GM12878 (cell line): ENCODE results near the gene GLP1R. TPM values are rescaled to one million over a fixed set of nuclear protein-coding genes. Genes with fewer than 3 reads are reported as not detected.

Experiments used
- ATAC-seq: fragments of 200-7000 bp; cut with Tn5 transposase; 3 replicates; pipeline ENCODE4 v1.9.1; 2020; ENCODE audit warnings: mild to moderate bottlenecking, moderate library complexity
- BruUV-seq: library from RNA; stranded (reverse); fragments of 400-500 nt; replicated peaks from 2 replicates; lab custom pipeline; 2021; lab: Mats Ljungman, UMichigan
- CTCF ChIA-PET: fragments of 300-600 bp; sonication (Branson Sonifier 250); formaldehyde crosslinking; extraction: SDS; loops from one replicate; lab custom pipeline; 2021; ENCODE audit warnings: inconsistent platforms; lab: Yijun Ruan, JAX
- POLR2A ChIA-PET: fragments of 350-600 bp; formaldehyde crosslinking; extraction: SDS; loops from one replicate; lab custom pipeline; 2021; ENCODE audit warnings: inconsistent platforms; lab: Charles Lee
- RAD21 ChIA-PET: fragments of 300-600 bp; sonication (Branson Sonifier 250); formaldehyde crosslinking; loops from one replicate; lab custom pipeline; 2023; ENCODE audit warnings: antibody characterized with exemption; ENCODE audit not compliant: unreplicated experiment; lab: Charles Lee
- SMC1A ChIA-PET: fragments of 300-600 bp; sonication (Branson Sonifier 250); formaldehyde crosslinking; loops from one replicate; lab custom pipeline; 2023; ENCODE audit not compliant: unreplicated experiment, uncharacterized antibody; lab: Charles Lee
- DNase-seq: peaks from one replicate; pipeline ENCODE4 v3.0.0-alpha.2; 2011; ENCODE audit warnings: low read depth, low spot score
- FAIRE-seq: peaks from 3 replicates; lab custom pipeline; 2011; peaks lifted over from hg19 to GRCh38; lab: Jason Lieb, UNC
- H2AFZ ChIP-seq: 2 replicates; pipeline ENCODE4 v1.6.0; 2011; ENCODE audit warnings: low read depth, low read length, control low read depth; ENCODE audit not compliant: control insufficient read depth
- H3K27ac ChIP-seq: 2 replicates; pipeline ENCODE4 v1.5.1; 2011; ENCODE audit warnings: control low read depth; ENCODE audit not compliant: control insufficient read depth, insufficient read depth
- H3K27me3 ChIP-seq, 2 experiments: replicated peaks in 1 of 2; 2 replicates each; pipeline versions ENCODE4 v1.6.0 to v1.6.1; 2011; ENCODE audit warnings: low read length in 1 of 2; ENCODE audit not compliant: control insufficient read depth in 2 of 2, insufficient read depth in 2 of 2
- H3K36me3 ChIP-seq, 2 experiments: 2 replicates each; pipeline ENCODE4 v1.5.1; 2011; ENCODE audit warnings: low read length in 1 of 2; ENCODE audit not compliant: control insufficient read depth in 2 of 2, insufficient read depth in 2 of 2
- H3K4me1 ChIP-seq: 2 replicates; pipeline ENCODE4 v1.6.1; 2011; ENCODE audit warnings: mild to moderate bottlenecking, low read length, moderate library complexity, mixed read lengths; ENCODE audit not compliant: control insufficient read depth, insufficient read depth
- H3K4me2 ChIP-seq: 2 replicates; pipeline ENCODE4 v1.6.0; 2011; ENCODE audit warnings: control low read depth; ENCODE audit not compliant: control insufficient read depth, insufficient read depth
- H3K4me3 ChIP-seq: fragments of 200-600 bp; sonication (generic); 2 replicates; pipeline ENCODE4 v1.5.1; 2016
- H3K79me2 ChIP-seq: 2 replicates; pipeline ENCODE4 v1.6.0; 2011; ENCODE audit warnings: low read length; ENCODE audit not compliant: control insufficient read depth, insufficient read depth
- H3K9ac ChIP-seq: 2 replicates; pipeline ENCODE4 v1.8.0; 2011; ENCODE audit warnings: low read length, control low read depth, mixed read lengths; ENCODE audit not compliant: control insufficient read depth, insufficient read depth
- H3K9me3 ChIP-seq: replicated peaks from 3 replicates; pipeline ENCODE4 v1.5.1; 2011; ENCODE audit warnings: mild to moderate bottlenecking, low read length; ENCODE audit not compliant: control insufficient read depth, insufficient read depth
- H4K20me1 ChIP-seq: 2 replicates; pipeline ENCODE4 v1.6.0; 2011; ENCODE audit not compliant: control insufficient read depth, insufficient read depth
- EED ChIP-seq: sonication (generic); IDR thresholded peaks from 2 replicates; pipeline ENCODE4 v1.6.1; 2016; ENCODE audit warnings: antibody characterized with exemption, low read depth
- ETV6 ChIP-seq, 2 experiments: fragments of 450-650 bp in 1 of 2; IDR thresholded peaks in 1 of 2; conservative IDR thresholded peaks in 1 of 2; 2 replicates each; pipeline ENCODE4 v1.6.1; 2014; ENCODE audit warnings: antibody characterized with exemption in 1 of 2, borderline replicate concordance in 1 of 2, low read depth in 1 of 2, mild to moderate bottlenecking in 1 of 2, moderate library complexity in 1 of 2
- GABPA ChIP-seq: IDR thresholded peaks from 2 replicates; pipeline ENCODE4 v1.6.1; 2014; ENCODE audit warnings: antibody characterized with exemption, low read depth, mild to moderate bottlenecking, inconsistent platforms
- IKZF2 ChIP-seq, 2 experiments: fragments of 450-650 bp; IDR thresholded peaks; 2 replicates each; pipeline ENCODE4 v1.6.1; 2017; ENCODE audit warnings: mild to moderate bottlenecking in 2 of 2, moderate library complexity in 2 of 2
- KDM1A ChIP-seq: fragments of 200-600 bp; sonication (generic); IDR thresholded peaks from 2 replicates; pipeline ENCODE4 v1.6.1; 2016; ENCODE audit warnings: borderline replicate concordance
- NR2C1 ChIP-seq: fragments of 450-650 bp; IDR thresholded peaks from 2 replicates; pipeline ENCODE4 v1.6.1; 2017; ENCODE audit warnings: antibody characterized with exemption, mild to moderate bottlenecking, moderate library complexity
- PAX5 ChIP-seq: IDR thresholded peaks from 2 replicates; pipeline ENCODE4 v1.6.1; 2011; ENCODE audit warnings: low read depth, low read length, borderline replicate concordance
- POLR2A ChIP-seq: IDR thresholded peaks from 2 replicates; pipeline ENCODE4 v1.6.1; 2011; ENCODE audit warnings: low read depth, mild to moderate bottlenecking, low read length
- RUNX3 ChIP-seq: IDR thresholded peaks from 2 replicates; pipeline ENCODE4 v1.6.1; 2012; ENCODE audit warnings: low read length, inconsistent platforms
- SIX5 ChIP-seq: IDR thresholded peaks from 2 replicates; pipeline ENCODE4 v1.6.1; 2011; ENCODE audit warnings: mild to moderate bottlenecking, low read depth, low read length, moderate library complexity; ENCODE audit not compliant: severe bottlenecking
- TCF7 ChIP-seq: IDR thresholded peaks from 2 replicates; pipeline ENCODE4 v1.6.1; 2014; ENCODE audit warnings: antibody characterized with exemption, borderline replicate concordance
- ZNF384 ChIP-seq: IDR thresholded peaks from 2 replicates; pipeline ENCODE4 v1.6.1; 2012; ENCODE audit warnings: low read depth, mild to moderate bottlenecking, low read length, improper control_type of control experiment, borderline replicate concordance
- WGBS: methylation state at CpG from one replicate; pipeline ENCODE4 v1.1.6; 2016; ENCODE audit warnings: low lambda C conversion rate; ENCODE audit not compliant: insufficient replicate concordance, insufficient coverage; ENCODE audit errors: missing lambda C conversion rate; 5-methylcytosine and 5-hydroxymethylcytosine counted together
- in situ Hi-C: fragments of 300-500 bp; cut with MboI; formaldehyde crosslinking; loops from 9 replicates; pipeline ENCODE4 v1.14.3; 2018; ENCODE audit warnings: mixed read lengths
- intact Hi-C: fragments of 100-400 bp; cut with micrococcal nuclease; formaldehyde crosslinking; loops from one replicate; pipeline ENCODE4 v1.14.2; 2022; ENCODE audit not compliant: unreplicated experiment
- polyA plus RNA-seq, 11 experiments: library from polyadenylated mRNA; depleted of rRNA in 4 of 11; unstranded in 6 of 11; stranded (reverse) in 5 of 11; fragments of >200 nt; fragmentation: Nextera tagmentation in 4 of 11; fragmentation: Illumina TruSeq in 1 of 11; extraction: Ambion mirVana in 4 of 11; extraction: Trizol in 1 of 11; gene quantifications; 1 replicate in 1 of 11; 2 replicates in 10 of 11; pipeline versions ENCODE4 v1.2.1 to v1.2.3, GENCODE V29; 2011 to 2016; ENCODE audit warnings: inconsistent platforms in 2 of 11, missing spikeins in 2 of 11, low read depth in 1 of 11
- total RNA-seq, 4 experiments: library from RNA; depleted of rRNA in 3 of 4; stranded (reverse); fragments of >200 nt in 3 of 4; fragmentation: Illumina TruSeq in 1 of 4; extraction: Trizol in 1 of 4; gene quantifications; 2 replicates each; pipeline versions ENCODE4 v1.2.1 to v1.2.3, GENCODE V29; 2013 to 2021
- TF ChIP-seq, protein P1 (sequence below): fragments of 450-650 bp; IDR thresholded peaks from 2 replicates; pipeline ENCODE4 v1.6.1; 2017; ENCODE audit warnings: borderline replicate concordance
- TF ChIP-seq, protein P2 (sequence below): IDR thresholded peaks from 2 replicates; pipeline ENCODE4 v1.6.1; 2011; ENCODE audit warnings: low read depth, low read length, improper control_type of control experiment, borderline replicate concordance
- TF ChIP-seq, protein P3 (sequence below): IDR thresholded peaks from 2 replicates; pipeline ENCODE4 v1.6.1; 2011; ENCODE audit warnings: mild to moderate bottlenecking, low read depth, low read length, moderate library complexity; ENCODE audit not compliant: insufficient replicate concordance

GLP1R gene
- total and polyA plus RNA-seq, 10 of the 15 experiments (the other 5 are each of a cell fraction or from before 2014, with no cell fraction given): 0.01 TPM; not detected in 9

DNA sequence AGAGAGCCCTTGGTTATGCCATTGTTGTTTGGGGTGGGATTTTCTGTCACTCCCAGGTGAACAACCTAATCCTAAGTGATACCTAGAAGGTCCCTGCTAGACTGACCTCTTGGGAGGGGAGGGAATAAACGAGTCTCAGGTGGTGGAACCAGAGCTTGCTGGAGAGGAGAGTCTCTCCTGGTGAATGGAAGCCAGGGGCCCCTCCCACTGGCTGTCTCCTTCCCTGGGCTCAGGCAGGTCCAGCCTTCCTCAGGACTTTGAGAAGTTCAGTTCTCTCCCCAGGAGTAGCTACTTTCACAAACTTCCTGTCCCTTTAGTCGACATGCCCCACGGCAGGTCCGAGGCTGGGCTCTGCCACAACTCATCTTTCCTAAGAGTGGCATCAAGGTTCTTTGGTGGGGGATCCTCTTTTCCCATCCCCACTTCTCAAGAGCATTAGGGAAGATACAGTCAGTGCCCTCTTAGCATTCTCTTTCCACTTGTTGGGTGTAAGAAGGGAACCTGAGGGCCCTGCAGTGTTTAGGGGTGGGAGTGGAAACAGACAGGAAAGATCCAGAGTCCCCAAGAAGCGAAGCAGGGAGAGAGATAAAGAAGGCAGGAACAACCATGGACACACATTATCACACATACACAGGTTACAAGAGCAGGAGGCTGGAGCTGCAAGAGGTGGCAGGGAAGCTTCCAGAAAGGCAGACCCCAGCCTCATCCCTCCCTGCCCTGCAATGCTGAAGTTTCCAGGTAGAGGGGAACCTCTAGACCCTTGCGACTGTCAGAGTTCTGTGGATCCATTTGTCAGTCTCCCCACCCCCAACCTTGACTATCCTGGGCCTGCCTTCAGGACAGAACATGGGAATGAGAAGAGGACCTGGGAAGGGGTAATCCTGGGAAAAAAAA is 900 bp upstream of the GLP1R start:
- H3K27ac ChIP-seq: no peak overlapping the region
- ChIA-PET SMC1A (no interaction called here), RAD21 (no interaction called here), CTCF (no interaction called here), POLR2A (no interaction called here)
- 18% methylated on average over 6 of the region's 6 CpGs for WGBS
- no peaks in the 10 kb centered on the region for H3K79me2 ChIP-seq
- no peaks in the 10 kb centered on the region for H3K9me3 ChIP-seq
- in situ Hi-C loops: no loop called here
- BruUV-seq: no TSS peak
- no peak overlapping the region for H3K4me3 ChIP-seq
- ATAC-seq: no peak
- no peaks in the 10 kb centered on the region for H3K36me3 ChIP-seq
- H3K4me1 ChIP-seq: no peaks in the 10 kb centered on the region; the same call in 1 of the 2 replicates
- no peak for TF ChIP-seq KDM1A
- TF ChIP-seq SIX5: no peak
- TF ChIP-seq GABPA: no peak
- TF ChIP-seq POLR2A: no peak
- TF ChIP-seq ETV6 (conservative IDR thresholded peaks at IDR 0.05 in 1 of 2, IDR thresholded peaks at IDR 0.05 in 1 of 2; ENCODE audit: borderline replicate concordance in 1 of 2, low read depth in 1 of 2): no peak
- TF ChIP-seq EED: no peak
- TF ChIP-seq NR2C1: no peak
- no peak for TF ChIP-seq PAX5
- no peak for TF ChIP-seq TCF7
- no peak for TF ChIP-seq ZNF384
- no peak for TF ChIP-seq IKZF2 (IDR thresholded peaks at IDR 0.05)
- TF ChIP-seq, protein P1, sequence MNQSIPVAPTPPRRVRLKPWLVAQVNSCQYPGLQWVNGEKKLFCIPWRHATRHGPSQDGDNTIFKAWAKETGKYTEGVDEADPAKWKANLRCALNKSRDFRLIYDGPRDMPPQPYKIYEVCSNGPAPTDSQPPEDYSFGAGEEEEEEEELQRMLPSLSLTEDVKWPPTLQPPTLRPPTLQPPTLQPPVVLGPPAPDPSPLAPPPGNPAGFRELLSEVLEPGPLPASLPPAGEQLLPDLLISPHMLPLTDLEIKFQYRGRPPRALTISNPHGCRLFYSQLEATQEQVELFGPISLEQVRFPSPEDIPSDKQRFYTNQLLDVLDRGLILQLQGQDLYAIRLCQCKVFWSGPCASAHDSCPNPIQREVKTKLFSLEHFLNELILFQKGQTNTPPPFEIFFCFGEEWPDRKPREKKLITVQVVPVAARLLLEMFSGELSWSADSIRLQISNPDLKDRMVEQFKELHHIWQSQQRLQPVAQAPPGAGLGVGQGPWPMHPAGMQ: no peak
- TF ChIP-seq, protein P2, sequence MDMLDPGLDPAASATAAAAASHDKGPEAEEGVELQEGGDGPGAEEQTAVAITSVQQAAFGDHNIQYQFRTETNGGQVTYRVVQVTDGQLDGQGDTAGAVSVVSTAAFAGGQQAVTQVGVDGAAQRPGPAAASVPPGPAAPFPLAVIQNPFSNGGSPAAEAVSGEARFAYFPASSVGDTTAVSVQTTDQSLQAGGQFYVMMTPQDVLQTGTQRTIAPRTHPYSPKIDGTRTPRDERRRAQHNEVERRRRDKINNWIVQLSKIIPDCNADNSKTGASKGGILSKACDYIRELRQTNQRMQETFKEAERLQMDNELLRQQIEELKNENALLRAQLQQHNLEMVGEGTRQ: no peak
- no peak for TF ChIP-seq RUNX3
- TF ChIP-seq, protein P3, sequence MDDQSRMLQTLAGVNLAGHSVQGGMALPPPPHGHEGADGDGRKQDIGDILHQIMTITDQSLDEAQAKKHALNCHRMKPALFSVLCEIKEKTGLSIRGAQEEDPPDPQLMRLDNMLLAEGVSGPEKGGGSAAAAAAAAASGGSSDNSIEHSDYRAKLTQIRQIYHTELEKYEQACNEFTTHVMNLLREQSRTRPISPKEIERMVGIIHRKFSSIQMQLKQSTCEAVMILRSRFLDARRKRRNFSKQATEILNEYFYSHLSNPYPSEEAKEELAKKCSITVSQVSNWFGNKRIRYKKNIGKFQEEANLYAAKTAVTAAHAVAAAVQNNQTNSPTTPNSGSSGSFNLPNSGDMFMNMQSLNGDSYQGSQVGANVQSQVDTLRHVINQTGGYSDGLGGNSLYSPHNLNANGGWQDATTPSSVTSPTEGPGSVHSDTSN: no peak
- H3K9ac ChIP-seq: no peak overlapping the region
- FAIRE-seq: no peak
- 0 out of 2 replicates have a peak, but pooled peaks cover 3% of the 10 kb centered on the region for H4K20me1 ChIP-seq
- intact Hi-C loops: no loop called here
- H2AFZ ChIP-seq: no peak overlapping the region
- no peak for DNase-seq
- H3K4me2 ChIP-seq: no peak overlapping the region
- peaks cover 9 to 16% of the 10 kb centered on the region in 2 experiments for H3K27me3 ChIP-seq
